Right lobe of liver (tissue), 6 donors: ENCODE measurements around the gene MUC5AC. TPM values are rescaled to one million over a fixed set of nuclear protein-coding genes. Genes with fewer than 3 reads are reported as not detected.
A peak's percentile ranks its signal among the peaks of the same experiment; 100 is the strongest.

Experiments
- ATAC-seq, 4 donors: fragments of 200-7000 bp; cut with Tn5 transposase; one replicate each; pipeline ENCODE4 v1.9.1; 2020; ENCODE audit warnings: mild to moderate bottlenecking in 4 of 4, moderate library complexity in 4 of 4
- DNase-seq, 3 donors: peaks; one replicate each; pipeline ENCODE4 v3.0.0-alpha.2; 2020
- H3K27ac ChIP-seq, 3 donors: fragments of 200-600 bp; one replicate each; pipeline ENCODE4 v1.8.0; 2022
- H3K27me3 ChIP-seq, 2 donors: fragments of 200-600 bp; one replicate each; pipeline ENCODE4 v1.8.0; 2022
- H3K36me3 ChIP-seq, 4 donors: fragments of 200-600 bp; sonication (generic) in 1 of 4; one replicate each; pipeline versions ENCODE4 v1.5.1 to v1.8.0; 2017 to 2022; ENCODE audit warnings: control low read depth in 1 of 4
- H3K4me1 ChIP-seq, 4 donors: fragments of 200-600 bp; sonication (generic) in 1 of 4; one replicate each; pipeline versions ENCODE4 v1.5.1 to v1.8.0; 2017 to 2022; ENCODE audit warnings: control low read depth in 1 of 4
- H3K4me3 ChIP-seq, 3 donors: fragments of 200-600 bp; one replicate each; pipeline ENCODE4 v1.8.0; 2022
- H3K9me3 ChIP-seq, 4 donors: fragments of 200-600 bp; sonication (generic) in 1 of 4; one replicate each; pipeline versions ENCODE4 v1.5.1 to v1.8.0; 2017 to 2022; ENCODE audit warnings: control low read depth in 1 of 4
- CTCF ChIP-seq, 4 donors: fragments of 200-600 bp in 3 of 4; fragments of 450-650 bp in 1 of 4; IDR thresholded peaks; one replicate each; pipeline versions ENCODE4 v1.5.1 to v1.8.0; 2016 to 2022; ENCODE audit warnings: antibody characterized with exemption in 4 of 4, mild to moderate bottlenecking in 2 of 4
- POLR2A ChIP-seq: fragments of 450-650 bp; IDR thresholded peaks from one replicate; pipeline ENCODE4 v1.6.1; 2017; ENCODE audit warnings: antibody characterized with exemption, mild to moderate bottlenecking
- WGBS: methylation state at CpG from one replicate; pipeline ENCODE4 v1.1.6; 2018; ENCODE audit warnings: low coverage, low lambda C conversion rate; ENCODE audit not compliant: insufficient coverage; ENCODE audit errors: missing lambda C conversion rate; 5-methylcytosine and 5-hydroxymethylcytosine counted together
- intact Hi-C, 2 donors: fragments of 100-400 bp; cut with DNase I; formaldehyde crosslinking; loops; one replicate each; pipeline versions ENCODE4 v1.11.2 to v1.14.1; 2022
- total RNA-seq, 6 experiments: library from RNA; depleted of rRNA in 2 of 6; stranded (reverse); fragments of >200 nt in 2 of 6; fragmentation: NEBNext Ultra II Directional in 3 of 6; extraction: Animal tissue kit (Norgen Biotek cat#: 25700) in 3 of 6; gene quantifications; one replicate each; pipeline versions ENCODE4 v1.1.0 to v1.2.4, GENCODE V29; 2016 to 2023
- donor health status: DM: no; HTN: yes; CAD: no.
- donor health status: DM: no; HTN: no; CAD: no.
- donor health status: DM: no; HTN: no; CAD: no.
- donor health status: DM: no; HTN: yes; CAD: no.
- donor health status: DM: no; HTN: yes; CAD: no.

The MUC5AC gene
- total RNA-seq, 6 experiments from 2014 or later: not detected

GRCh38 chr11:1198561-1199240 lies 40.9 kb downstream of the MUC5AC start:
- no peaks in the 10 kb centered on the region for H3K27me3 ChIP-seq
- no peak overlapping the region for H3K27ac ChIP-seq
- DNase-seq (peak; percentile 8 to 45 (median 39)), ATAC-seq (no peak)
- no peak overlapping the region for H3K4me3 ChIP-seq
- intact Hi-C loops: no loop called here
- no peak for TF ChIP-seq CTCF (IDR thresholded peaks at IDR 0.05)
- no peak for TF ChIP-seq POLR2A
- no peaks in the 10 kb centered on the region for H3K4me1 ChIP-seq
- no peaks in the 10 kb centered on the region for H3K36me3 ChIP-seq
- H3K9me3 ChIP-seq: no peaks in the 10 kb centered on the region
- WGBS: no CpG with 5 or more reads among the region's 26 CpGs

- H3K27ac ChIP-seq: no peak overlapping the region
- no peak overlapping the region for H3K4me3 ChIP-seq
- peak; percentile 17 to 42 (median 32) for DNase-seq
- ATAC-seq: no peak
- H3K9me3 ChIP-seq: no peaks in the 10 kb centered on the region
- no CpG with 5 or more reads among the region's 27 CpGs for WGBS
- TF ChIP-seq POLR2A (no peak), CTCF (IDR thresholded peaks at IDR 0.05) (no peak)
- H3K4me1 ChIP-seq: no peaks in the 10 kb centered on the region
- intact Hi-C loops: no loop called here
- no peaks in the 10 kb centered on the region for H3K27me3 ChIP-seq
- no peaks in the 10 kb centered on the region for H3K36me3 ChIP-seq
These were observed 41.5 kb downstream of the MUC5AC start for GRCh38 chr11:1199241-1199750.

GRCh38 chr11:1199751-1200610 lies 42.2 kb downstream of the MUC5AC start:
- H3K4me3 ChIP-seq: no peak overlapping the region
- WGBS: 52% methylated on average over 6 of the region's 47 CpGs
- DNase-seq (peak; percentile 4 to 54 (median 35)), ATAC-seq (no peak)
- no peaks in the 10 kb centered on the region for H3K36me3 ChIP-seq
- no peaks in the 10 kb centered on the region for H3K27me3 ChIP-seq
- H3K4me1 ChIP-seq: no peaks in the 10 kb centered on the region
- no peak overlapping the region for H3K27ac ChIP-seq
- intact Hi-C loops: loop anchor here in 1 of 2 donors (5.0 kb wide), 1 partner anchor 317 kb away; no protein-coding TSS in a partner anchor
- no peaks in the 10 kb centered on the region for H3K9me3 ChIP-seq
- no peak for TF ChIP-seq POLR2A
- TF ChIP-seq CTCF (IDR thresholded peaks at IDR 0.05): no peak

- intact Hi-C loops: loop anchor here in 1 of 2 donors (5.0 kb wide), 1 partner anchor 317 kb away; no protein-coding TSS in a partner anchor
- no peak overlapping the region for H3K4me3 ChIP-seq
- ATAC-seq: no peak
- 28% methylated on average over 4 of the region's 16 CpGs for WGBS
- H3K4me1 ChIP-seq: no peaks in the 10 kb centered on the region
- TF ChIP-seq POLR2A (no peak), CTCF (IDR thresholded peaks at IDR 0.05) (no peak)
- H3K36me3 ChIP-seq: no peaks in the 10 kb centered on the region
- no peak overlapping the region for H3K27ac ChIP-seq
- DNase-seq: peak; percentile 11 to 50 (median 19)
- no peaks in the 10 kb centered on the region for H3K27me3 ChIP-seq
- no peaks in the 10 kb centered on the region for H3K9me3 ChIP-seq
These were observed 42.9 kb downstream of the MUC5AC start for GRCh38 chr11:1200611-1201191.
